ENCODE data around the gene KRTAP10-7.
"Not testable (repeated sequence)": the region's sequence is repeated elsewhere in the genome, so short reads cannot be mapped to it uniquely, and the experiment has no call there.

KRTAP10-7 gene

GRCh38 chr21:44600118-44600978 lies at the start of gene KRTAP10-7:
TSS of gene KRTAP10-7 (plus strand) at chr21:44600597. CDS start at chr21:44600622, 25 bp downstream.
- not testable (repeated sequence) for DNase-seq

DNA sequence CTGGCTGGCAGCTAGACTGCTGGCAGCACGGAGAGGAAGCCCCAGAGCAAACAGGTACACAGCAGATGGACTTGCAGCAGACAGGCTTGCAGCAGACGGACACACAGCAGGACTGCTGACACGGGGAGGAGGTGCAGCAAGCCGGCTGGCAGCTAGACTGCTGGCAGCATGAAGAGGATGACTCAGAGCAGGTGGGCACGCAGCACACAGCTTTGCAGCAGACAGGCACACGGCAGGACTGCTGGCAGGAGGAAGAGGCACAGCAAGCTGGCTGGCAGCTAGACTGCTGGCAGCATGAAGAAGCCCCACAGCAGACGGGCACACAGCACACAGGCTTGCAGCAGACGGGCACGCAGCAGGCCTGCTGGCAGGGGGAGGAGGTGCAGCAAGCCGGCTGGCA lies 49.6 kb upstream of the KRTAP10-7 start:
- no peak for DNase-seq

GRCh38 chr21:44551340-44551961 lies 48.9 kb upstream of the KRTAP10-7 start, which contains the start of gene KRTAP10-2:
TSS of gene KRTAP10-2 (minus strand) at chr21:44551505. CDS start at chr21:44551458, 47 bp downstream.
- DNase-seq = no peak

DNA sequence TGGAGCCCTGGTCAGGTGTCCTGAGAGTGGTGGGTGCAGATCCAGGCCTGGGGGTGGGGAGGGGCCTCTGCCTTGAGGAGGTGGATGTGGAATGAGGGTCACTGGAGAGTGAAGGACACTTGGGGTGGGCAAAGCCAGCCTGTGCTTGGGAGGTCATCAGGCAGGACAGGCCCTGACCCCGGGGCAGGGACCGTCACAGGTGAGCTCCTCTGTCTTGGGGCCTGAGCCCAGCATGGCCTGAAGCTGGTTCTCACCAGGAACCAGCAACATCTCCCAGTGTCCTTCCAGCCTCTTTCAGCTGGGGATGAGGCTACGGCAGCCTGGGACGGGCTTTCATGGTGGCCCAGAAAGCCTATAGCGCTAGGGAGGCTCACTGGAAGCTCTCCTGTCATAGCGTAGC lies 48.3 kb upstream of the KRTAP10-7 start:
- DNase-seq = no peak

DNA sequence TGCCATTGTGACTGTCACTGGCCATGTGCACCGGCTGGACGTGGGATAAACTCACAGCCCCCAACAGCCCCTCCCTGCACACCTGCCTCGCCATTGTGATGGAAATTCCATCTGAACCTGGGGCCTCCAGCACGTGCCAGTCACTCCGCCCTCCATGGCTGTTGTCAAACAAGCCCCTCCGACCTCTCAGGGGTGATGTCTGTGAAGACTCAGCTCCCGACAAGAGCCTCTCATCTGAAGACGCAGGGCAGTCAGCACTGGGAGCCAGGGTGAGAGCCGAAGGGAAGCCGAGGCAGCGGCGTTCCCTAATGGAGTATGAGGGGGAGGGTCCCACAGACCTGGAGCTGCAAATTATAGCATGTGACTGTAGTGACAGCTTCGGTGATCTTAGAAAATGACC lies 47.7 kb upstream of the KRTAP10-7 start:
- no peak for DNase-seq

- DNase-seq = no peak
Observed at GRCh38 chr21:44555200-44555875, 45.1 kb upstream of the KRTAP10-7 start.

DNA sequence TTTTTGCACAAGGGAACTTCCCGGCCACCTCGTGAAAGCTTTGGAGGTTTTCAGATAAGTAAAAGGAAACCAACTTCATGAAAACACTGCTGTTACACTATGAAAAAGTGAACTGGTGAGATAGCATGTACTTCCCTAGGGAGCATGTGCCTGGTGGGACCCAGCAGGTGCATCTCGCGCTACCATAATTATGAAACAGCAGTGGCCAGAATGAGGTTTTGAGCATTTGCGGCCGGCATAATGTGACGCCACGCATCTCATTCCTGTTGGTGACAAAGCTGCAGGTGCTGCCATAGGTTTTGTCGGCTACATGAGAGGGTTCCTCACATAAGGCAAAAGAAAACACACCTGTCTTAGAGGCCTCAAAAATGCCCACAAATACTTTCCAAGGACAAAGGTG lies 43.5 kb upstream of the KRTAP10-7 start:
- DNase-seq = no peak

DNA sequence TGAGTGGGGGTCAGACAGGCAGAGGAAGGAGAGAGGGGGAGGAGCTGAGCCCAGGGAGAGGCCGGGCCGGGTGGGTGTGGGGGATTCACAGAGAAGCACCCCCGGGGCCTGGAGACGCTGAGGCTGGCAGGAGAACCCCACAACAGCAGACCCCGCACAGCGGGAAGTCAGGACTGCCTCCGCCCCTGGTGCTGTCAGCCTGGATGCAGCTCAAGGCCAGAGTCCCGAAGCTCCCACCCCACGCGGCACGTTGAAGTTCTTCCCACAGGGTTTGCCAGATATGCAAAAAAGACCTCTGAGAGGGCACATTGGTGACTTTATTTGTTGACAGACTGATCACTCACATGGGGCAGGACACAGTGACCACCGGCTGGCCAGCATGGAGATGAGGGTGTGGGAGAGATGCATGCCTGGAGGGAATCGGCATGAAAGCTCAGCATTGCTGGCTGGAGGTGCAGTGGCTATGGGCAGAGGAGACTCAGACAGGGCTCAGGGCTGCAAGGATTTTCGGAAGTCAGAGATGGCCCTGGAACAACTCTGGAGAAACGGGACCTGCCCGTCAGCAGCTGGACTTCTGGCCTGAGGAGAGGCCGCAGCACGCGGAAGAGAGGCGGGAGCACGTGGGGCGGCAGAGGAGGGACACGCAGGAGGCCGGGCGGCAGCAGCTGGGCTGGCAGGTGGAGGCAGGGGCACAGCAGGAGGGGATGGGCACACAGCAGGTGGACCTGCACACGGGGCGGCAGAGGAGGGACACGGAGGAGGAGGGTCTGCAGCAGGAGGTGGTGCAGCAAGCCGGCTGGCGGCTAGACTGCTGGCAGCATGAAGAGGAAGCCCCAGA lies 42.7 kb upstream of the KRTAP10-7 start:
- DNase-seq = no peak

- DNase-seq = not testable (repeated sequence)
Observed at GRCh38 chr21:44558329-44558675, 42.1 kb upstream of the KRTAP10-7 start.

DNA sequence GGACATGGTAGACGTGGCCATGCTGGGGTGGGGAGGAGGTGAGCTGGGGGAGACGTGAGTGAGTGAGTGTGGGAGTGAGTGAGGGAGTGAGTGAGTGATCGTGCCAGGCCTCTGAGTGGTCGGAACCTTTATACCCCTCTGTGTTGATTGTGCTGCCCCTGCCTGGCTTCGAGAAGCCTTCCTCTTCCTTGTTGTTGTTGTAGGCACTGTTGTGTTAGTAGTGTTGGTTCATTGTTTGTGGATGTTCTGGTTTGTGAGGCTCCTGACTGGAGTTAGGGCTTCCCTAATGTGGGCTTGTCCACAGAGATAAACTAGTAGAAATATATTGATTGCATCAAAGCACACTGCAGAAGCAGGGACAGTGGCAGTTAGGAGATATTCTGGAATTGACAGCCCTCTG lies 41.7 kb upstream of the KRTAP10-7 start, which contains the start of gene KRTAP10-3:
KRTAP10-3 (minus strand) TSS at position 101 of the 400 bp plus-strand sequence; CDS start at position 21, 80 bp downstream.
- DNase-seq = no peak

GRCh38 chr21:44564099-44564498 lies 36.3 kb upstream of the KRTAP10-7 start:
- DNase-seq = no peak

DNA sequence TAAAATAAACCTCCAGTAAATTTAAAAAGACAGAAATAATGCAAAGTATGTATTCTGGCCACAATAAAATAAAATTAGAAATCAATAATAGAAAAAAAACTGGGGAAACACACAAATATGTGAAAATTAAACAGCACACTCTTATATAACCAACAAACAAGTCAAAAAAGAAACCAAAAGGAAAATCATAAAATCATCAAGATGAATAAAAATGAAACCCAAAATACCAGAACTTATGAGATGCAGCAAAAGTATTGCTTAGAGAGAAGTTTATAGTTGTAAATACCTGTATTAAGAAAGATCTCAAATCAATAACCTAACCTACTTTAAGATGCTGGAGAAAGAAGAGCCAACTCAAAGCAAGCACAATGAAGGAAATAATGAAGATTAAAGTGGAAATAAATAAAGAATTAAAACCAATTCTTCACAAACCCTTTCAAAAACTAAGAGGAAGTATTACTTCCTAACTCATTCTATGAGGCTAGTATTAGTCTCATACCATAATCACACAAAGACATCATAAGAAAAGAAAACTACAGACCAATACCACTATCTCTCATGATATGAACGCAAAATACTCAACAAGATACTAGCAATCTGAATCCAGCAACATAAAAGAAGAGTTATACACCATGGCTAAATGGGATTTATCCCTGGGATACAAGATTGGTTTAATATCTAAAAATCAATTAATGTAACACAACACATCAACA lies 35.4 kb upstream of the KRTAP10-7 start:
- no peak for DNase-seq

GRCh38 chr21:44566403-44566802 lies 34.0 kb upstream of the KRTAP10-7 start:
- no peak for DNase-seq

GRCh38 chr21:44567481-44568171 lies 32.8 kb upstream of the KRTAP10-7 start:
- DNase-seq = no peak

DNA sequence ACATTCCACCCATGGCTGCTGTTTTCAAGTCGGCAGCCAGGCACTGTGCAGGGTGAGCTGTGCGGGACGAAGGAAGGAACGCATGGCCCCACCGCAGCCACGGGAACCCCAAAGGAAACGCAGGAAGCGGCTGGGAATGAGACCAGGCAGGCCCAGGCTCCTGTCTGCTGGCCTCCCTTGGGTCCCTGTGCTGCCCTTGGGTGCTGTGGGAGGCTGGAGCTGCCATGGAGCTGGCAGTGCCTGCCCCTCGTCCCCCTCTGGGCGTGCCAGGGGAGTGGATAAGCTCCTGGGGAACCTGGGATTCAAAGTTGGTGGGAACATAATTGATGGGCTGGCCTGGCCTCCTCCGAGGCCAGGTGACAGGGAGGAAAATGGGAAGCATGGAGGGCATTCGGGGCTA lies 32.1 kb upstream of the KRTAP10-7 start:
- DNase-seq = no peak

DNA sequence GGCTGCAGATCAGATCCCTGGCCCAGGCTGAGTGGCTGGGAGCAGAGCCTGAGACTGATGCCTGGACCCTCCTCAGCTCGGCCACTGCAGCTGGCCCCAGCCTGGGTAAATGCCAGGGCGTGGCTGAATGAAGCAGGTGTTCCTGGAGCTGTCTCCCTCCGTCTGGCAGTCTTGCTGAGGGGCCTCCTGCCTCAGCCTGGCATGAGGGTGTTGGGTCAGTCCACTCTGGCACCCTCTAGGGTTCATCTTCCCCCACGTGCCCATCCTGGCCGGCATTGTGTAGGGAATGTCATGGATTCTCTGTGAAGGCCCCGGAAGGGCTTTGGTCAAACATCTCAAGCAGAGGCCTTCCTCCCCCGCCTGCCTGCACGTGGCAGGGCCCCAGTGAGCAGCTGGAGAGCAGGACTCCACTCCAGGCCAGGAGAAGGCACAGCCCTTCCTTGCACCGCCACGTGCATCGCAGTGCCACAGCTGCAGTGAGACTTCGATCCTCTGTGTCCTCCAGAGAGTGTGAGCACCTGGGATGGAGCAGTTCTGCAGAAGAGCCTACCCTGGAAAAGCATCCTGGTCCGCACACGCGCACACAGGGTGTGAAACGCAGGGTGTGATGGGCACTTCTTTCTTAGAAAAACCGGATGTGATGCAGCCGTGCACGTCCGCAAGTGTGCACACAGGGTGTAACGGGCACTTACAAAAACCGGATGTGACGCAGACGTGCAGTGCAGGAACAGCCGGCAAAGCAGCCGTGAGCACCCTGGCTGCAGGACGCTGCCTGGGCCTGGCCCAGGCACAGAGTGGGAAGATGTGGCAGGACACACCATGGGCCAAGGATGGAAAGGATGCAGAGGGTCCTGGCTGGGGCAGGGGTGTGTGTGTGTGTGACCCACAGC lies 31.5 kb upstream of the KRTAP10-7 start:
- DNase-seq = no peak

DNA sequence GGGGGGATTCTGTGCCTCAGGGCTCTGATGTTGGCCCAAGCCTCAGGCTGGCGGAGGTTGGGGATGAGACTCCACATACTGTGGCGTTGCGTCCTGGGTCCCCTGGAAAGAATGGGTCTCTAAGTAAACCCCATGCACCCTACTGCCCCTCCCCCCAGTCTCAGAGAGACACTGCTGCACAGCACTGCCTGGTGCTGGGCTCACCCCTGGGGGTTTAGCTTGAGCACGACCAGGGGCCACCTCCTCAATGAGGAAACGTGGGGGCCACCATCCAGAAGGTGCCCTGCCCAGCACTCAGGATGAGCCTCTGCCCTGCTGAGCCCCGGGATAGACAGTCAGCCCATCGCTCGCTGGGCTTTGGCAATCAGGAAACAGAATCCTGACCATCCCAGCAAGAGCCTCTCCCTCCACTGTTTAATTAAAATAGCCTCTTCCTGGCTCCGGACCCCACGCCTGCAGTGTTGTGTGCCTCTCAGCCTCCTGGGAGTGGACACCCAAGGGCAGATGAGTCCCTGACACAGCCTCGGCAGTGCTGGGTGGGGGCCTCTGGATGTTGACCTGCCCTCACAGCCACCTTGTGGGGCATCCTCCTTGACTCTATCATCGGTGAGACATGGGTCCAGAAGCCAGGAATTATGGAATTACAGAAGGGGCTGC lies 30.4 kb upstream of the KRTAP10-7 start:
- no peak for DNase-seq

DNA sequence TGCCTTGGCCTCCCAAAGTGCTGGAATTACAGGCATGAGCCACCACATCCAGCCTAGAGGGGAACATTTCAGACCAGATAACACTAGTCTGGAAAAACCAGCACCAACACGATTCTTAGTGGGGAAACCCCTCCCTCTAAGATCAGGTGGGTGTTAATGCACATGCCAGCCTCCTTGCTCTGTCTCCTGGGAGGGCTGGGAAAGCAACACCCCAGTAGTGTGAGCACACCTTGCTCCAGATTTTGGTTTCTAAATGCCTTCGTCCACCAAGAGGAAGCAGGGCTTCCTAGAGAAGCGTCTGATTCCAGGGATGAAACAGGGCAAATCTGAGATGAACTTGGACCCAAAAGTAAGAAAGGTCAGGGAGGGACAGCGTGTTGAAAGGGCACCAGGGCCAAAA lies 29.1 kb upstream of the KRTAP10-7 start:
- DNase-seq = no peak

All from activated naive CD4-positive, alpha-beta T cell (primary cell).